NCI-H2107 treated with DMSO at 0.1 percent for 48 hours (cell line): ENCODE measurements around the gene SLC47A2.

Experiments
- DNase-seq: peaks from one replicate; lab custom pipeline; 2025; ENCODE audit not compliant: unreplicated experiment; lab: John Stamatoyannopoulos, UW

SLC47A2 gene

DNA sequence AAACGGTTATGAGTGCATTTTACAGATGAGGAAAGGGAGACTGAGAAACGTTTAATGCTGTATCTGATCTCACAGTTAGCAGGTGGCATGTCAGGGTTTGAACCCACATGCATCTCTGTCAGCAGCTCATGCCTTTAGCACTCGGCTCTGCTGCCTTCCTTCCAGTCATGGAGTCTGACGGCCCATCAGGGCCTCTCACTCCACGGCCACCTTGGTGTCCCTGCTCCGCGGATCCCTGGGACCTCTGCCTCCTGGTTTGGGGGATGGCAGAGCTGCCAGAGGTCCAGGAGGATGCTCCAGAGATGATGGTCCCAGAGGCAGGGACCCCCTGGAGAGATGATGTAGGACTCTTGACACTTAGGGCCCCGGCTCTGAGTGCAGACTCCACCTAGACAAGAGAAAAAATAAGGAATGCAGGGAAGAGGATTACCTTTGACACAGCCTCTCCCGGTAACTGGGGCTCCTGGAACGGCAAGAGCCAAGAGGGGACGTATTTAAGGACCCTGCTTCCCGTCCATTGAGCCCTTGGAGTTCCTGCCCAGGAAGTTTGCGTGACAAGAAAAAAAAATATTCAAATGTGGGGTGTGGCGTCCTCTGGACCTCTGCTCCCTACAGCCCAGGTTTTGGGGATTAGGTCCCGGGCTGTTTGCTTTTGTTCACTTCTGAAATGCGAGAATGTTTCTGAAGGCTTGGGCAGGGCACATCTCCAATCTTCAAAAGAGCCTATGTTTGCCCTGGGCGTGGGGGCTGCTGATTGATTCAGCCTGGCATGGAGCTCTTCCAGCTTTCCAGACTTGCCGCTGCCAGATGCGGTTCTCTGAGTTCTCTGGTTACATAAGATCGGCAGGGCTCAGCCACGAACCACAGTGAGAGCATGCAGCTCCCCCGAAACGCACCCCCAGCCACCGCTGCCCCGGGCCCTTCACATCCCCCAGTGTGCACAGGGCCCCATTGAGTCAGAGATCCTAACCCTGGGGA lies 31.7 kb upstream of the SLC47A2 start, which contains the start of gene ALDH3A1:
Gene ALDH3A1, minus strand, starts transcription at position 470 of the 978 bp plus-strand sequence. CDS start 3,169 bp downstream, outside the sequence.
- DNase-seq, result no peak

DNA sequence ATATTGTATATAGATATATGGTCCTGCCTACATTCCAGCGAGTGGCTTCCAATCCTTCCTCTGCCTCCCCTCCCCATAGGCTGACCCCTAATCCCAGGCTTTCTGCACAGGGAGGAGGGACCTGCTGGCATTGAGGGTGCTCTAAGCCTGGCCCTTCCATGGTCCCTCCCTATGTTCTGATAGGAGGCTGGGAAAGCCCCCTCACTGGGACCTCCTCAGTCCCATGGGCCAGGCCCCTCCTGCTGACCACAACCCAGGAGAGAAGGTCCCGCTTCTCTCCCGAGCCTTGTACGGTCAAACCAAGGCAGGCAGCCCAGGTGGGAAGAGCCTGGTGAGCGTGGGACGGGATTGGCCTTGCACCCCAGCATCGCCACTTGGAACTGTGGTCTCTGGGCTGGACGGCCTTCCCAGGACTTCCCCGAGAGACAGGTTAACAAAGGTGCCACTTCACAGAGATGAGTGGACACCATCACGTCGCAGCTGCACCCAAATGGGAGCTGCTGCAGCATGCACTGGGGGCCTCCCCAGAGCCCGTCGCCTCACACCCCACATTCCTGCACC lies 30.9 kb upstream of the SLC47A2 start:
- no peak for DNase-seq

- no peak for DNase-seq
These were observed 30.1 kb upstream of the SLC47A2 start for GRCh38 chr17:19746517-19746916.

GRCh38 chr17:19744922-19745757 lies 28.8 kb upstream of the SLC47A2 start:
- no peak for DNase-seq

DNA sequence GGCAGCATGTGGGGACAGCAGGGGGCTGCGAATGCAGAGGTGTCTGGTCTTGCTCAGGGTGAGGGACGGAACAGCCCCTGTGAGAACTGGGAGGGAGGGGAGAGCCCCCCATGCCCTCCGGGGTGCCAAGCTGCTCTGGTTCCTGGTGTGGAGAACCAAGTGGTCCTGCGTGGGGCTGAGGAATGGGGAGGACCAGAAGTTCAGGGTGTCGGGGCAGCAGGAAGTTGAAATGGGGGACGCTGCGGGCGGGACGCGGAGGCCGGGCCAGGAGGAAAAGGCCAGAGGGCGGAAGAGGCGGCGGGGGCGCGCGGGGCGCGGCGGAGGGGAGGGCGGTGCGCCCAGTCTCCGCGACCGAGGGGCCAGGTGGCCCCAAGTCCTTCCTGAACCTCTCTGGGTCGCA lies 28.1 kb upstream of the SLC47A2 start:
- no peak for DNase-seq

DNA sequence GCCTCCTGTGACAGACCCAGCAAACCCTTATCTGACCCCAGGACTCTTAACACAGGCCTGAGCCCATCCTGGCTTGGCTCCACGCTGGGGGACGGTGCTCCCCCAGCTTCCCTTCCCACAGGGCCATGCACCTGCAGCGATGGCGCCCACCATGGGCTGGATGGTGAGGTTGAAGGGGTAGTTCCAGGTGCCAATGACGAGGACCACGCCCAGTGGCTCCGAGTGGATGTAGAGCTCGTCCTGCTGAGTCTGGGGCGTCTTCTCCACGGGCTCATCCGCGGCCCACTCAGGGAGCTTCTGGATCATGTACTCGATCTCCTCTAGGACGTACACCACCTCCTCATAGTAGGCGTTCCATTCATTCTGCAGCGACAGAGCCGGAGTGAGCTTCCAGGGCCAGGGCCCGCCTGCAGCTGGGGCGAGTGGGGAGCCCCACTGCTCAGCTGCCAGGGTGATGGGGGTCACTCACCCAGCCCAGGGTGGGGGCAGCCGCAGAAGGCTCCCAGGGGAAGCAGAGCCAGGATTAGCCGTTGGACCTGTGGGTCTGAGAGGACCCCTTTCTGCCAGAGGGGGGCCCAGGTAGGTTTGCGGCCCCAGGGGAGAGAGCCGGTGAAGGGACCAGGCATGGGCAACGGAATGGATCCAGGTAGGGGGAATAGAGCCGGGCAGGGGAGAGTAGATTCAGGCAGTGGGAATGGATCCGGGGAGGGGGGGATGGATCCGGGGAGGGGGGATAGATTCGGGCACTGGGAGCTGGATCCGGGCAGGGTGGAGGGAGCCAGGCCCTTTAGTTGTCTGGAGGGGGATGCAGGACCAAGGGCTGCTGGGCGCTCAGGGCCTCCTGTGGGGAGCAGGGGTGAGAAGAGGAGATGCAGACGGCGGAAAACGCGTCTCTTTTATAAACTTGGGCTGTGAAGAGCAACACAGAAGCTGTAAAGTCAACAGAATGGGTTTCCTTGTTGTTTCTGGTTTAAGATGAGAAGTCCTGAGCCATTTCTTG lies 27.0 kb upstream of the SLC47A2 start:
- DNase-seq, result no peak

DNA sequence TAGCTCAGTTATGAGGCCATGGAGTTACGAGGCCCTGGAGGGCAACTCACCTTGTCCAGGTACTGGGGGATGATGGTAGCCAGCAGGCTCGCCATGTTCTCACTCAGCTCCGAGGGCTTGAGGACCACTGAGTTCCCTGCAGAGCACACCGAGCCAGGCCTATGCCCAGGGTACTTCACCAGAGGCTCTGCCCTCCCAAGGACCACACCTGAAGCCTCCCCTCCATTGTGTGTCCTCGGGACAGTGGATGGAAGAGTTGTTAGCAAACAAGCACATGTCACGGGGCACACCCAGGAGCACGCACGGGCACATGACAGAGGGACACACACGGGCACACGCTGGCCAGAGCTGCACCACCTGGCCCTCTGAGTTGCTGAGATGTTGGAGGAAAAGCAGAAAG lies 26.1 kb upstream of the SLC47A2 start:
- no peak for DNase-seq

DNA sequence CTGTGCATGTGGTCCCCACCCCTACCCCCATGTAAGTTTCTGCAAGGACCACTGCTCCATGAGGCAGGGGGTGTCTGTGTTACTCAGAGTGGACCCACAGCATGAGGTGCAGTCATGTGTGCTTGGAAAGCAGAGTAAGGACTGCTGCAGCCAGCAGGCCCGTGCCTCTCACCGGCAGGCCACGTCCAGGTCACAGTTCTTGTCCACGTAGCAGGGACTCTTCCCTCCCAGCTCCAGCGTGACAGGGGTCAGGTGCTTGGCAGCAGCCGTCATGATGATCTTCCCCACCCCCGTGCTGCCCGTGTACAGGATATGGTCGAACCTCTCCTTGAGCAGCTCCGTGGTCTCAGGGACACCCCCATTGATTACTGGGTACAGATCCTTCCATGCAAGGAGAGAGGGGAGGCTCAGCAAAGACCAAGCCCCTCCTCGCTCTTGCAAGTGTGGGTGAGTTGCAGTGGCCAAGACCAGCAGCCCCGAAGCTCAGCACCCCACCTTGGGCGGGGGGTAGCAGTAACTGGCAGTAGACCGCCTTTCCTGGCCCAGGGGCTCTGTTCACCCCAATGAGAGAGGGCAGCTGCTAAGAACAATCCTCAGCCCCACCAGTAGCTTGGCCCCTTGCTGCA lies 25.6 kb upstream of the SLC47A2 start:
- DNase-seq, result no peak

DNA sequence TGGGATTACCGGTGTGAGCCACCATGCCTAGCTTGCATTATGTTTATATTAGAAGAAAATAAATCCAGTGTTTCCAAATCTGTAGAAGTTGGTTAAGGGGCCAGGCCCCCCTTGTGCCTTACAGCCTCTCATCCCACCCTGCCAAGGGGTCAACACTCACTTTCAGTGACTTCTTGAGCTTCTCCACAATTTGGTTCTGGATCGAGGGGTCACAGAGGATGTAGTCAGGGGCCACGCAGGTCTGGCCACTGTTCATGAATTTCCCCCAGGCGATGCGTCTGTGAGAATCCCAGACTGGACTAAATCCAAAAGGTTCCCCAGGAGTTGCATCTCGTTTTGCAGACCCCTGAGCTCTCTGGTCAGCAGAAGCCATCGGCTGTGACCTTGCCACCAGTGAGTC lies 24.5 kb upstream of the SLC47A2 start:
- DNase-seq, result no peak

DNA sequence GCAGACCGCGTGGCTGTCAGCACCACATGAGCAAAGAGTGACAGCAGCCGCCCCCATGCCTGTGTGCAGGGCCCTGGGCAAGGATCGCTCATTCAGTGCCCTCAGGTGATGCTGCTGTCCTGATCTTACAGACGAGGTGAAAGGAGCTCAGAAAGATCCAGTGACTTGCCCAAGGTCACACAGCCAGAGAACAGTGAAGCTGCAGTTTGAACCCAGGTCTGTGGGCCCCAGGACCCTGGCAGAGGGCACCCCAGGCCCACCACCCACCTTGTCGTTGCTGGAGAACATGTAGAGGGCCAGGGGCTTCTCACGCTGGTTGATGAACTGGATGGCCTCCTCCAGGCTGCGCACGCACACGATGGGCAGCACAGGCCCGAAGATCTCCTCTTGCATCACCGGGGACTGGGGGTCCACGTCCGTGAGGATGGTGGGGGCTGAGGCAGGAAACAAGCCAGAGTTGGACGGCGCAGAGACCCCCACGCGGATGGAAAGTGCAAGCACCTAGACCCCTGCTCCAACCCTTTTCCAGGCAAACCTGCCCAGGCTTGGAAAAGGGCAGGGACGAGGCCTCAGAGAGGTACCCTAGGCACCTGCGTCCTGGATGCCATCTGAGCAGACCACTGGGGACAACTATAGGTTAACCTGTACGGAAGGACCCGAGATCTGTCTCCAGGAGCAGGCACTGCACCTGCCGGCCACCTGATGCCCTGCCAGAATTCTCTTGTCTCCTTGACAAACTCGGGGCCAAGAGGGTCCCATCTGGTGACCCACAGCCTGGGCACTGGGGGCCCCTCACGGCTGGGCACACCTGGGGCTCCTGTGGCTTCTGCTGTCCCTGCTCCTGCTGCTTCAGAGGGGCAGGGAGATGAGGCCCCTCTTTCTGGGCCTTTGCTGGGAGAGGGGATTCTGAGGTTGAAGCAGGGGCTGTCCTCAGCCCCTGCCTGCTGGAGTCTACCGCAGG lies 23.1 kb upstream of the SLC47A2 start:
- no peak for DNase-seq

DNA sequence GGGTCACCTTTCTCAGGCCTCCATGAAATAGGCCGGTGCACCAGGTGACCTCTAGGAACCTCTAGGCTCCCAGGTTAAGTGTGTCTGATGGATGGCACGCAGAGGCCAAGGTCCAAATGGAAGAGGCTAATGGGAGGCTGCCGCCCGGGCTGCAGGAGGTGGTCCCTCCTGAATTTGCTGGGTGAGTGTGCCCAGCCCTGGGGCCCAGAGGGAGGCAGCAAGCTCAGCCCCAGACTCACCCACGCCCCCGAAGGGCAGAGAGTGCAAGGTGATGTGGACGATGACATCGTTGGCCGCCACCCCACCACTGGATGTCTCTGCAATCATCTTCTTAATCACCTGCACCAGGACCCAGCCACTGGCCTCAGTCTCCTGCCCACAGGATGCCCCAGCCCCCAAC lies 22.4 kb upstream of the SLC47A2 start:
- DNase-seq, result no peak

DNA sequence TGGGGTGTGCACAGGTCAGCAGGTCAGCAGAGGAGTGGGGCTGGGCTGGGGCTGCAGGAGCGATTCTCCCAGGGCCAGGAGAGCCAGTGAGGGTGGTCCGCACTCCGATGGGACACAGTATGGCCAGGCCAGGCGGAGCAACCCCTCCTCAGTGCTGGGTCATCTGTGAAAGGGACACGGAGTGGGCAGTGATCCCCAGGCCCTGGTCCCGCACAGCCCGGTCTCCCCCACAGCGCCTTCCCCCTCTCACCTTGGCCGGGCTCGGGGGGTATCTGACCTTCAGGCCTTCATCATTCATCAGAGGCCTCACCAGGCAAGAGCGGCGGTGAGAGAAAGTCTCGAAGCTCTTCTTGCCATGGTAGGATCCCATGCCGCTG lies 21.7 kb upstream of the SLC47A2 start:
- no peak for DNase-seq

GRCh38 chr17:19737305-19738072 lies 21.1 kb upstream of the SLC47A2 start:
- no peak for DNase-seq

GRCh38 chr17:19736071-19736470 lies 19.7 kb upstream of the SLC47A2 start:
- no peak for DNase-seq

GRCh38 chr17:19733953-19734526 lies 17.7 kb upstream of the SLC47A2 start:
- no peak for DNase-seq

DNA sequence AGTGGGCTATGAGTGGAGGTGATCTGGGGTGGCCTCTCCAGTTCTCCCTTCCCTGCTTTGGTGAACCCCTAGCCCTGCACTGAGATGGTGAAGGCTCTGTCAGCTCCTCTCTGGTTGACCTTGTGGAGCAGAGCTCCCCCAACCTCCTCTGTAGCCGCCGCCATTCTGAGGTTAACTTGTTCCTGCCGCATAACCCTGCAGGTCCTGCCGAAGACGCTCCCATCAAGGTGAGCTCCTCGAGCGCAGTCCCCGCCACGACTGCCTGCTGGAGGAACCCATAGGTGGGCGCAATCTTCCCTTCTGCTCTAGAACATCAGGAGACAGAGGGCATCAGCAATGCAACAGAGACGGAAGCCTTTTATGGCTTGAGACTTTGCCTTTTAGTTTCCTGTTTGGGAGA lies 15.2 kb upstream of the SLC47A2 start:
- no peak for DNase-seq

DNA sequence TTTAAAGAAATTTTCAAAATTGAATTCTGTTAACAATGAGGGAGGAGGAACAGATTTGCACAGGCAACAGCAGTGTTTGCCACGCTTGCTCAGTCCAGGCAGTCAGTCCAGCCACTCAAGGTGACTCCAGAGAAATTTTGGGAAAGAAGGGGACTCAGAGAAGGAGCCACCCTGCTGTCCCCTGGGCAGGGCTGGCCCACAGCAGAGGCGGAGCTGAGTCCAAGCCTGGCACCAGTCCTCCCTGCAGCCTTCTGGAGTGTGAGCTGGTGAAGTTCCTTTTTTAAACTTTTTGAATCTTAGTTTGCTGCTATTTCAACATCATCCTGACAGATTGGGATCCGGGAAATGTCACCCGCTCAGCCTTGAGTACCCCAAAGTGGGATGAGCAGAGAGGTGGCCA lies 14.5 kb upstream of the SLC47A2 start:
- DNase-seq, result no peak

DNA sequence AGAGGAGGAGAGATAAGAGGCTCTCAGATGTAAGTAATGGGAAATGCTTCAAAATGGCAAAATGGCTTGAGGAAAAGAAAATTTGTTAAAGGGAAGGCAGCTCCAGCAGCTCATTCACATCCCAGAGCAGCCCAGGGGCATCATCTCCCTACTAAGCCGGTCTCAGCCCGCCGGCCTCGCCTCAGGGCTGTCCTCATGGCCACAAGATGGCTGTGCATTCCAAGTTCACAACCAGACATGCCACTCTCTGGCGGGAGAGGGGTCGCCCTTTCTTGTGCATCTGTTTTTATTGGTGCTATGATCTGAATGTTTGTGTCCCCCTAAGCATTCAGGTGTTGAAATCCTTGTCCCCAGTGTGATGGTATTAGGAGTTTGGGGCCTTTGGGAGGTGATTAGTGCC lies 13.5 kb upstream of the SLC47A2 start:
- DNase-seq, result no peak
